Natural killer cell (primary cell): ENCODE measurements around the gene PREX1. TPM values are rescaled to one million over a fixed set of nuclear protein-coding genes. Genes with fewer than 3 reads are reported as not detected.

ENCODE experiments used
- ATAC-seq, 3 donors: fragments of 150-1000 bp in 2 of 3; fragments of 200-7000 bp in 1 of 3; cut with Tn5 transposase; 1 replicate in 1 of 3; 2 replicates in 2 of 3; pipeline ENCODE4 v1.10.0; 2021; ENCODE audit warnings: mild to moderate bottlenecking in 2 of 3, moderate library complexity in 2 of 3
- DNase-seq, 2 donors: peaks; one replicate each; pipeline versions ENCODE4 v3.0.0 to v3.0.0-alpha.2; 2013 to 2021; ENCODE audit warnings: mixed read lengths in 1 of 2
- H3K27ac ChIP-seq: one replicate; pipeline ENCODE4 v1.5.1; 2013; ENCODE audit warnings: mild to moderate bottlenecking, low read length
- H3K27me3 ChIP-seq: one replicate; pipeline ENCODE4 v1.6.1; 2013; ENCODE audit warnings: low read length; ENCODE audit not compliant: control insufficient read depth, insufficient read depth
- H3K36me3 ChIP-seq: one replicate; pipeline ENCODE4 v1.6.1; 2013; ENCODE audit warnings: low read length; ENCODE audit not compliant: control insufficient read depth, insufficient read depth
- H3K4me1 ChIP-seq: one replicate; pipeline ENCODE4 v1.6.1; 2013; ENCODE audit warnings: low read length; ENCODE audit not compliant: control insufficient read depth, insufficient read depth
- H3K4me3 ChIP-seq: one replicate; pipeline ENCODE4 v1.5.1; 2013; ENCODE audit warnings: low read length
- H3K9me3 ChIP-seq: one replicate; pipeline ENCODE4 v1.6.1; 2013; ENCODE audit warnings: low read length; ENCODE audit not compliant: control insufficient read depth, insufficient read depth
- H3K27ac Mint-ChIP-seq, 2 donors: one replicate each; pipeline ENCODE4 v1.8.0; 2022; ENCODE audit warnings: mild to moderate bottlenecking in 2 of 2, mixed read lengths in 2 of 2, moderate library complexity in 1 of 2
- H3K27me3 Mint-ChIP-seq, 2 donors: one replicate each; pipeline ENCODE4 v1.8.0; 2022; ENCODE audit warnings: low read depth in 2 of 2, mixed read lengths in 2 of 2
- H3K36me3 Mint-ChIP-seq: one replicate; pipeline ENCODE4 v1.8.0; 2022; ENCODE audit warnings: mixed read lengths
- H3K4me1 Mint-ChIP-seq, 2 donors: one replicate each; pipeline ENCODE4 v1.8.0; 2022; ENCODE audit warnings: mixed read lengths in 2 of 2
- H3K4me3 Mint-ChIP-seq: one replicate; pipeline ENCODE4 v1.8.0; 2022; ENCODE audit warnings: mild to moderate bottlenecking, moderate library complexity, mixed read lengths
- H3K9me3 Mint-ChIP-seq, 2 donors: one replicate each; pipeline ENCODE4 v1.8.0; 2022; ENCODE audit warnings: mixed read lengths in 2 of 2
- WGBS: methylation state at CpG from one replicate; pipeline ENCODE4 v1.1.7; 2013; ENCODE audit warnings: missing lambda C conversion rate; ENCODE audit not compliant: insufficient coverage; 5-methylcytosine and 5-hydroxymethylcytosine counted together
- intact Hi-C: fragments of 100-400 bp; cut with micrococcal nuclease; formaldehyde crosslinking; loops from one replicate; pipeline ENCODE4 v1.14.2; 2022
- total RNA-seq, 4 donors: library from RNA; stranded (reverse); fragments of 120-200 nt in 1 of 4; gene quantifications; one replicate each; pipeline versions ENCODE4 v1.2.3 to v1.2.4, GENCODE V29; 2013 to 2022
- TF ChIP-seq, protein P1 (sequence below): fragments of 200-600 bp; IDR thresholded peaks from one replicate; pipeline ENCODE4 v1.8.0; 2022; ENCODE audit warnings: antibody characterized with exemption

PREX1 gene
- total RNA-seq, 3 donors from 2014 or later (not counting 1 experiment from before 2014, with no cell fraction given): 382 to 392 (median 389) TPM

DNA sequence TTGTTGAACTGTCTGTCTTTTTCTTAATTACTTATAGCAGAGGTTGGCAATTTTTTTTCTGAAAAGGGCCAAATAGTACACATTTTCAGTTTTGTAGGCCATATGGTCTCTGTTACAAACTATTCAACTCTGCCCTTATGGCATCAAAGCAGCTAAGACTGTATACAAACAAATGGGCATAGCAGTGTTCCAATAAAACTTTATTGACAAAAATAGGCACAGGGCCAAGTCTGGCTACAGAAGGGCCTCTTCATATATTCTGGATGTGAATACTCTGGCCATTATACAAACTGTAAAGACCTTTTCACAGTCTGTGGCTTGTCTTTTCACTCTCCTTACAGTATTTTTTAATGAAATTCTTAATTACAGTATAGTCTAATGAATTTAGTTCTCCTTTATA is 132.1 kb downstream of the PREX1 start:
- no peak overlapping the region for H3K27ac Mint-ChIP-seq
- Histone ChIP-seq H3K36me3 (peaks cover 87% of the 10 kb centered on the region), H3K9me3 (no peaks in the 10 kb centered on the region), H3K27ac (no peak overlapping the region), H3K4me1 (peaks cover 43% of the 10 kb centered on the region), H3K27me3 (no peaks in the 10 kb centered on the region), H3K4me3 (no peak overlapping the region)
- DNase-seq (no peak), ATAC-seq (no peak)
- H3K4me1 Mint-ChIP-seq: peaks cover 84 to 85% of the 10 kb centered on the region in 2 donors
- intact Hi-C loops: no loop called here
- no peaks in the 10 kb centered on the region for H3K9me3 Mint-ChIP-seq
- H3K27me3 Mint-ChIP-seq: no peaks in the 10 kb centered on the region
- H3K4me3 Mint-ChIP-seq: no peak overlapping the region
- TF ChIP-seq, protein P1, sequence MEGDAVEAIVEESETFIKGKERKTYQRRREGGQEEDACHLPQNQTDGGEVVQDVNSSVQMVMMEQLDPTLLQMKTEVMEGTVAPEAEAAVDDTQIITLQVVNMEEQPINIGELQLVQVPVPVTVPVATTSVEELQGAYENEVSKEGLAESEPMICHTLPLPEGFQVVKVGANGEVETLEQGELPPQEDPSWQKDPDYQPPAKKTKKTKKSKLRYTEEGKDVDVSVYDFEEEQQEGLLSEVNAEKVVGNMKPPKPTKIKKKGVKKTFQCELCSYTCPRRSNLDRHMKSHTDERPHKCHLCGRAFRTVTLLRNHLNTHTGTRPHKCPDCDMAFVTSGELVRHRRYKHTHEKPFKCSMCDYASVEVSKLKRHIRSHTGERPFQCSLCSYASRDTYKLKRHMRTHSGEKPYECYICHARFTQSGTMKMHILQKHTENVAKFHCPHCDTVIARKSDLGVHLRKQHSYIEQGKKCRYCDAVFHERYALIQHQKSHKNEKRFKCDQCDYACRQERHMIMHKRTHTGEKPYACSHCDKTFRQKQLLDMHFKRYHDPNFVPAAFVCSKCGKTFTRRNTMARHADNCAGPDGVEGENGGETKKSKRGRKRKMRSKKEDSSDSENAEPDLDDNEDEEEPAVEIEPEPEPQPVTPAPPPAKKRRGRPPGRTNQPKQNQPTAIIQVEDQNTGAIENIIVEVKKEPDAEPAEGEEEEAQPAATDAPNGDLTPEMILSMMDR: no peak
- peaks cover 21% of the 10 kb centered on the region for H3K36me3 Mint-ChIP-seq

DNA sequence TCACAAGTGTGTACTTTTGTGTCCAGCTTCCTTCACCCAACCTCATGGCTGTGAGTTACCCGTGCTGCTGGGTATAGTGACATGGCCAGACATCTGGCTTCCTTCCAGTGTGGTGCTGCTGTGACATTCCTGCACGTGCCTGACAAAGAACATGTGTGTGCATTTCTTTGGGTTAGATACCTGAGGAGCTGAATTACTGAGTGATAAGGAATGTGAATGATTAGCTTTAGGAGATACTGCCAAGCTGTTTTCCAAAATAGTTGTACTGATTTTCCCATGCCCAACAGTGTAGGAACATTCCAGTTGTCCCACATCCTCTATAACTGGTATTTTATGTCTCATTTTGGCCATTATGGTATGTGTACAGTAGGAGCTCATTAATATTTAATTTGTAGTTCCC is 132.5 kb downstream of the PREX1 start:
- Histone ChIP-seq H3K9me3 (no peaks in the 10 kb centered on the region), H3K4me1 (peaks cover 44% of the 10 kb centered on the region), H3K27ac (no peak overlapping the region), H3K36me3 (peaks cover 86% of the 10 kb centered on the region), H3K27me3 (no peaks in the 10 kb centered on the region), H3K4me3 (no peak overlapping the region)
- Mint-ChIP-seq H3K4me1 (peaks cover 82% of the 10 kb centered on the region in 2 donors), H3K9me3 (no peaks in the 10 kb centered on the region), H3K27me3 (no peaks in the 10 kb centered on the region), H3K27ac (peak overlapping the region in 1 of 2 donors; percentile 45), H3K36me3 (peaks cover 21% of the 10 kb centered on the region), H3K4me3 (no peak overlapping the region)
- ATAC-seq: no peak
- DNase-seq: no peak
- TF ChIP-seq, protein P1: no peak
- intact Hi-C loops: no loop called here
- 87% methylated on average over 2 of the region's 2 CpGs for WGBS

DNA sequence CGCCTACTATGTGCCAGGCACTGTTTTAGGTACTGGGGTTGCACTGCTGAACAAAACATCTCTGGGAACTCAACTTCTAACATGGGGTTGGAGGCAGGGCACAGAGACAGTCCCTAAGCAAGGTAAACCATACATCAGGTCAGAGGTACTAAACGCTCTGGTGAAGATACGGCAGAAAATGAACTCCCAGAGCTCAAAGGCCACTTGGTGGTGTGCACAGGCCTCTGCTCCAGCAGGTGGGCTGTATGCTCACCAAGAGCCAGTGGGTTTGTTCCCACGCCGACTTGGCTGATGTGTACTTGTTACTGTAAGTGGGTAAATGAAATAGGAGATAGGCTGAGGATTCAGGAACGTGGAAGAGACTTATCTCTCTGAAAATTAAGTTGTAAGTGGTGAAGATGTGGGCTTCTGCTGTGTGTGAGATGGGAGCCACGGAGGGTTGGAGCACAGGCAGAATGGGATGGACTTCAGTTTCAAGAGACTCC is 133.4 kb downstream of the PREX1 start:
- Mint-ChIP-seq H3K27ac (peak overlapping the region in 1 of 2 donors; percentile 53), H3K9me3 (no peaks in the 10 kb centered on the region), H3K4me3 (no peak overlapping the region), H3K4me1 (peaks cover 81 to 82% of the 10 kb centered on the region in 2 donors), H3K27me3 (no peaks in the 10 kb centered on the region), H3K36me3 (peaks cover 21% of the 10 kb centered on the region)
- DNase-seq (no peak), ATAC-seq (no peak)
- WGBS: 96% methylated on average over 7 of the region's 7 CpGs
- H3K27me3 ChIP-seq: no peaks in the 10 kb centered on the region
- peaks cover 78% of the 10 kb centered on the region for H3K36me3 ChIP-seq
- H3K4me1 ChIP-seq: peaks cover 47% of the 10 kb centered on the region
- no peaks in the 10 kb centered on the region for H3K9me3 ChIP-seq
- TF ChIP-seq, protein P1: no peak
- intact Hi-C loops: no loop called here
- H3K4me3 ChIP-seq: no peak overlapping the region
- H3K27ac ChIP-seq: no peak overlapping the region

DNA sequence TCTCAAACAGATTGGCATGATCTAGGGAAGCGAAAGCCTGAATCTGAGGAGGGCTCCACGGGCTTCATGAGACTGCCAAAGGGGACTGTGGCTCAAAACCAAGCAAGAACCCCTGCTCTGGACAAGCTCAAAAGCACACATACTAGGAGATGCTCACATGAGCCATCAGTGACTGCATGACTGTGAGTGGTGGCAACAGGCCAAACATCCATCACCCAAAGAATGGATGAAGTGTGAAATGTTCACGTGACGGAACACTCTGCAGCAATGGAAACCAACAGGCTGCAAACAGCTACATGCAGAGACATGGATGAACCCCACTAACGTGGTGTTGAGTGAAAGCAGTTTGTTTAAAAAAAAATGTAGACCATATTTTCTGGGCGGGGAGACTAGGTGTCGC is 136.3 kb downstream of the PREX1 start:
- intact Hi-C loops: no loop called here
- ATAC-seq (peak; percentile 32 to 40 (median 37)), DNase-seq (no peak)
- no peak overlapping the region for H3K4me3 ChIP-seq
- peaks cover 57% of the 10 kb centered on the region for H3K4me1 ChIP-seq
- WGBS: 69% methylated on average over 7 of the region's 7 CpGs
- H3K4me1 Mint-ChIP-seq: peaks cover 83 to 84% of the 10 kb centered on the region in 2 donors
- TF ChIP-seq, protein P1: no peak
- no peaks in the 10 kb centered on the region for H3K9me3 Mint-ChIP-seq
- H3K27me3 ChIP-seq: no peaks in the 10 kb centered on the region
- H3K27ac ChIP-seq: no peak overlapping the region
- H3K36me3 Mint-ChIP-seq: peaks cover 5% of the 10 kb centered on the region
- H3K27me3 Mint-ChIP-seq: no peaks in the 10 kb centered on the region
- H3K4me3 Mint-ChIP-seq: peak overlapping the region; percentile 73
- no peaks in the 10 kb centered on the region for H3K9me3 ChIP-seq
- H3K36me3 ChIP-seq: peaks cover 77% of the 10 kb centered on the region
- H3K27ac Mint-ChIP-seq: peak overlapping the region; percentile 67 to 73
